Fibroblast of pulmonary artery (primary cell): ENCODE measurements around the gene LYZL1.

Experiments used
- DNase-seq: peaks from one replicate; pipeline ENCODE4 v3.0.0-alpha.2; 2010; ENCODE audit warnings: low read depth
- H3K4me3 ChIP-seq: replicated peaks from 2 replicates; pipeline ENCODE4 v1.5.1; 2011; ENCODE audit warnings: low read depth, mild to moderate bottlenecking, control low read depth, low read length, moderate library complexity
- TF ChIP-seq, protein P1 (sequence below): IDR thresholded peaks from 2 replicates; pipeline ENCODE4 v1.5.1; 2011; ENCODE audit warnings: mild to moderate bottlenecking, control low read depth, low read length, inconsistent platforms; ENCODE audit errors: missing control alignments

LYZL1 gene

DNA sequence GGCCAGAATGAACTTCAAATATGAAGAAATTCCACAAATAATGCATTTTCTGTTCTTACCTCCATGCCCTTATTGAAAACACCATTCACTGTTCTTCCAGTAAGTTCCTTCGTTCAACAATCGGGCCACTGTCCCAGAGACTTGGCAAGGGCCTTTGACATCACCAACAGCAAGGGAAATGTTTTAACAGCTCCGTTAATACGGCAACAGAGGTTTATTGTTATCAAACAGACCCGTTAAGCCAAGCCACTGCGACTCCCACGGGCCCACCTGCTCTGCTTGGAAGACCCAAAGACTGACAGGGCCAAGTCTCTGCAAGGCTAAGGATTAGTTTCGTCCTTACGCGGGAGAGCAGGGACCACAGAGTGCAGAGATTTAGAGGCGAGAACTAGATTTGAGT is 43.4 kb upstream of the LYZL1 start:
- H3K4me3 ChIP-seq = no peak overlapping the region
- TF ChIP-seq, protein P1, sequence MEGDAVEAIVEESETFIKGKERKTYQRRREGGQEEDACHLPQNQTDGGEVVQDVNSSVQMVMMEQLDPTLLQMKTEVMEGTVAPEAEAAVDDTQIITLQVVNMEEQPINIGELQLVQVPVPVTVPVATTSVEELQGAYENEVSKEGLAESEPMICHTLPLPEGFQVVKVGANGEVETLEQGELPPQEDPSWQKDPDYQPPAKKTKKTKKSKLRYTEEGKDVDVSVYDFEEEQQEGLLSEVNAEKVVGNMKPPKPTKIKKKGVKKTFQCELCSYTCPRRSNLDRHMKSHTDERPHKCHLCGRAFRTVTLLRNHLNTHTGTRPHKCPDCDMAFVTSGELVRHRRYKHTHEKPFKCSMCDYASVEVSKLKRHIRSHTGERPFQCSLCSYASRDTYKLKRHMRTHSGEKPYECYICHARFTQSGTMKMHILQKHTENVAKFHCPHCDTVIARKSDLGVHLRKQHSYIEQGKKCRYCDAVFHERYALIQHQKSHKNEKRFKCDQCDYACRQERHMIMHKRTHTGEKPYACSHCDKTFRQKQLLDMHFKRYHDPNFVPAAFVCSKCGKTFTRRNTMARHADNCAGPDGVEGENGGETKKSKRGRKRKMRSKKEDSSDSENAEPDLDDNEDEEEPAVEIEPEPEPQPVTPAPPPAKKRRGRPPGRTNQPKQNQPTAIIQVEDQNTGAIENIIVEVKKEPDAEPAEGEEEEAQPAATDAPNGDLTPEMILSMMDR = no peak
- no peak for DNase-seq

DNA sequence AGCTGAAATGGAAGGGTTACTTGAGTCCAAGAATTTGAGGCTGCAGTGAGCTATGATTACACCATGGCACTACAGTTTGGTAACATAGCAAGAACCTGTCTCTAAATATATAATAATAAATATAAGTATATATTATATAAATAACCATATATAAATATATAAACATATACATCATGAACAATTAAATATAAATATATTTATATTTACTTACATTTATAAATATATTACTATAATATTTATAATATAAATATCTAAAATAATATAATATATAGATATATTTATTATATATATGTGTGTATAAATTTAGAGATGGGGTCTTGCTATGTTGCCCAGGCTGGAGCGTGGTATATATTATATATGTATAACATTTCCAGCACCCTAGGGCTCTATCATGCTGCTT is 42.4 kb upstream of the LYZL1 start:
- TF ChIP-seq, protein P1 = no peak
- no peak for DNase-seq
- no peak overlapping the region for H3K4me3 ChIP-seq

DNA sequence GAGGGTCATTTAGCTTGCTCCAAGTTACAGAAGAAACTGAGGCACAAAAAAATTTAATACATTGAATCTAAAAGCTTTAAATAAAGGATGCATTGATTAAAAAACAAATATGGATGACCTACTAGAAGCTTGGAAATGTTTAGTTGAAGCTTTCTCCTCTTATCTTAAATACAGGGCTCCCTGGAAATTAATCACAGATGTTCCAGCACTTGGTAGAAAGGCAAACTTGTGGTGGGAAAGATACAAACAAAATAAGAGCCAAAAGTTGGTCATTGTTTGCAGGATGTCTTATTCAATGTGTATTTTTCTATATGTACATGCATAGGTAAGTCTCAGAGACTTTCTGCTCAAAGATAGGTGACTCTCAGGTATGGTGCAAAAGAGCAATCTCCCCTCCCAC is 40.7 kb upstream of the LYZL1 start:
- no peak for DNase-seq
- TF ChIP-seq, protein P1 = no peak
- H3K4me3 ChIP-seq = no peak overlapping the region

DNA sequence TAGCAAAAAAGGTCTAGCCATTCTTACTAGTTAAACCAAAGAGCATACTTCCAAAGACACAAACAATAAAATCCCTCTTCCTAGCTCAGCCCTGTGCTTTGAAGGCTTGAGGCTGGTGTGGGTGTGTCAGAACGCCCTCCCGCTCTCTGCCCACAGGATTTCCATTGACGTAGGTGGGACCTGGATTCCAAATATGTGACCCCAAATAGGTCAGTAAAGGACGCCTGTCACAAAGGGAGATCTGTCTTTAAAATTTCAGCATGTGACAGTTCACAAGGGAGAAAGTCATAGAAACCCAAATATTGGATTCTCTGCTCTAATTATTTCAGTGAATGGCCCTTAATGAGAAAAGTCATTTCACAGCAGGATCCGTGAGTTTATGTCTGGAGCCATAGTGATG is 39.9 kb upstream of the LYZL1 start:
- DNase-seq = no peak
- TF ChIP-seq, protein P1 = no peak
- no peak overlapping the region for H3K4me3 ChIP-seq

DNA sequence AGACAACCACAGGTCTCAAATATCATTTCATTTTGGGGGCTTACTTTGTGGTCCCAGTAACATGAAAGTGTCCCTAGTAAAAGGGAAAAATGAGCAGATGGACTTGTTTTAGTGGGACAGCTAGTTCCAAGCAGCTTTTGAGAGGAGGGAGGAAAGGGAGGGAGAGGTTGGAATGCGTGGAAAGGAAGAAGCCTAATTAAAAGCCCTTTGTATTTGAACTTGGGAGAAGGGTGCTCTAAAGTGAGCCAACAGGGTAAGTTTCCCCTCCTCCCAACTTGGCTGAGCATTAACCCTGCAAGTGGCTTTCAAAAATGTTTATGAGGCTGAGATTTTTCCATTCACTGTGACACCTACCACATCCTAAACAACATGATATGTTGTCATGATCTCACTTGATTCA is 38.8 kb upstream of the LYZL1 start:
- no peak for DNase-seq
- H3K4me3 ChIP-seq = no peak overlapping the region
- TF ChIP-seq, protein P1 = no peak

DNA sequence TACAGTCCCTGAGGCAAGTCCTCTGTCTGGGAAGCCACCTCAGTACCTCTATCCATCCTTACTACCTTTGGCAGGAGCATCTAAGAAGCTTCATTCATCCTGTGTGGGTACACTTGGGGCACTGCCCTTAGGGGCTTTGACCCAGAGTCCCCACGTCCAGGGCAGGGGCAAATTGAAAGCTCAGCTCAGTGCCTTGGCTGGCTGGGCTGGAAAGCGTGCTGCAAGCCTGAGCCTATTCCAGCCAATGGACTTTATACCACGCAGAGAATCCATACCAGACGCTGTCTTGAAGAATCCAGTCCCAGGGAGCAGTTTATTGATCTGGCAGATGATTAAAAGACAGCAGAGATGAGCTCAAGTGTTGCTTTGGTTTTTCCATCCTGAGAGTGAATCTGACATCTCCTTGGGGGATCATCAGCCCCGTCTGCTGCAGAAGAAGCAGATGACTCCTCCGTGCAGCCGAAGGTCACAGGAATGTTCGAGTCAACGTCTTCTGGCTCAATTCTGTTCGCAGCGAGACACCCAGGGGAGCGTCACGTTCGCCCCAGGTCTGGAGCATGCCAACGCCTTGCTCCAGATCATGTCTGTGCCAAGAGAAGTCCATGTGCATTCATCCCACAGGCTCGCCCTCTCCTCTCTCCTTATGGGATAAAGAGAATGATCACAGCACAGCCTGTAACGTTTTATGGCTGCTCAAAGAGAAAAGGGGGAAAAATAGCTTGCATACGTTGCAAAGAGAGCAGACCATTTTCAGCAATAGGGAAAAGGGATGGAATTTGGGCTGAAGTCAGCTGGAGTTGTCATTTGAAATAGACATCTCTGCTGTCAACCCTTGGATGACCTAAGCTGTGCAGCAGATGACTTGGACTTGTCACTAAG is 35.8 kb upstream of the LYZL1 start:
- TF ChIP-seq, protein P1 = no peak
- DNase-seq = no peak
- no peak overlapping the region for H3K4me3 ChIP-seq

DNA sequence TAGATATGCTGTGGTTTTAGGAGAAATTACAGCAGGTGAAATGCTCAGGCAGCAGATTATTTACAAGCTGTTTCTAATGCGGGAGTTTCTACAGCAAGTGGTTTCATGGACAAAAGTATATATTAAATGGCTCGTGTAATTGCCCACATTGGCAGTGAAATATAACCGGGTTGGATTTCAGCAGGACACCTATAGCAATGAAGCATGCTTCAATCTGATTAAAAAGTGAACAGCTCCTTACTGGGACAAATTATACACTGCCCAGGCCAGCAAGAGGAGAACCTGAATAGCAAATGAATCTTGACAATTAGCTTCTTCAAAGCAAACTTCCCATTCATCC is 35.2 kb upstream of the LYZL1 start:
- TF ChIP-seq, protein P1 = no peak

More for the DNA sequence above, 35.2 kb upstream of the LYZL1 start:
- H3K4me3 ChIP-seq = no peak overlapping the region
- DNase-seq = no peak
